ENCODE measurements around the gene TUBA4B.

- TF ChIP-seq CTCF (IDR thresholded peaks at IDR 0.05) (no peak), POLR2A (IDR thresholded peaks at IDR 0.05) (no peak)
These were observed 37.0 kb upstream of the TUBA4B start for GRCh38 chr2:219215871-219216534.
